ENCODE data around the gene SLX9. TPM values are rescaled to one million over a fixed set of nuclear protein-coding genes. Genes with fewer than 3 reads are reported as not detected.
"Not testable (repeated sequence)": the region's sequence is repeated elsewhere in the genome, so short reads cannot be mapped to it uniquely, and the experiment has no call there.

Gene SLX9
- total and polyA plus RNA-seq, 7 donors, result 9.7 to 38.8 (median 20.7) TPM

- intact Hi-C loops (cut with DNase I), result no loop called here
- 93 to 96% methylated on average over 42 of the region's 42 CpGs for WGBS, 2 donors
Observed at GRCh38 chr21:44975720-44976555, 36.1 kb downstream of the SLX9 start.

DNA sequence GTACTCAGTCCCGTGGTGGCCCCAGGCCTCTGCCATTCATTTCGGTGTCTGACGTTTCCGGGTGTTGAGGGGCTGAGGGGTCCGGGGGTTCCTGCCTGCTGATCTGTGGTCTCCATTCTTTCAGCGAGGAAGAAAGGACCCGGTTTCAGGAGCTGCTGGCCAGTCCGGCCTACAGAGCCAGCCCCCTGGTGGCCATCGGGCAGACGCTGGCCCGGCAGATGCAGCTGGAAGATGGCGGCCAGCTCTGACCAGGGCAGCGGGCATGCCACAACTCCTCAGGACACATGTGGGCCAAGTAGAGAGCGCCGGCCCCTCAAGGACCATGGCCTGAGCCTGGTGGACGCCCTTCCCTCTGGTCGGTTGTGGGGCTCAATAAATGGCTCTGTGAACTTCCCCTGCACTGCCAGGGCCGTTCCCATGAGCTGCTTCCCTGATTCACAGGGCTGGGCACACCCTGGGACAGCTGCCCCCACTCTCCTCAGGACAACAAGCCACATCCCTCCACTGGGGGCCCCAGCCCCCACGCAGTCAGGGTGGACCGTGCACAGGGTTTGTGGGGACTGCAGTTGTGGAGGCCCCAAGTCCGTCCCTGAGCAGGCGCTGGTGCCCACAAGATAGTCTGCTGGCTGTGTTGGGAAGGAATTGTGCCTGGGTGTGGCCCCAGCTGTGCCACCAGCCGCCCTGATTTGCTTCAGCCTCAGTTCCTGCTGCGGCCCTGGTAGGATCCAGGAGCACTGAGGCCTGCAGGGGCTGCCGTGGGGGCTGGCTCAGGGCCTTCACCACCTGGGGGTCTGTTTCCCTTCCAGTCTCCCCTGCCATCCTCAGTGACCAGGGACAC is 36.9 kb downstream of the SLX9 start:
- H3K36me3 ChIP-seq, result peaks cover 0 to 56% (median 13%) of the 10 kb centered on the region in 4 donors
- 91 to 93% methylated on average over 25 of the region's 25 CpGs for WGBS, 2 donors
- H3K4me1 ChIP-seq, result peaks cover 0 to 28% (median 9%) of the 10 kb centered on the region in 4 donors

More at GRCh38 chr21:44975720-44976555, 36.1 kb downstream of the SLX9 start:
- Histone ChIP-seq H3K4me1 (peaks cover 0 to 36% (median 11%) of the 10 kb centered on the region in 4 donors), H3K4me3 (no peak overlapping the region), H3K27me3 (no peaks in the 10 kb centered on the region), H3K36me3 (peaks cover 0 to 56% (median 13%) of the 10 kb centered on the region in 4 donors), H3K27ac (peak overlapping the region in 1 of 4 donors; percentile 28), H3K9me3 (no peaks in the 10 kb centered on the region)
- TF ChIP-seq CTCF (IDR thresholded peaks at IDR 0.05) (no peak), POLR2AphosphoS5 (IDR thresholded peaks at IDR 0.05) (no peak), EP300 (IDR thresholded peaks at IDR 0.05) (no peak), POLR2A (IDR thresholded peaks at IDR 0.05) (no peak)
- no peak for DNase-seq

DNA sequence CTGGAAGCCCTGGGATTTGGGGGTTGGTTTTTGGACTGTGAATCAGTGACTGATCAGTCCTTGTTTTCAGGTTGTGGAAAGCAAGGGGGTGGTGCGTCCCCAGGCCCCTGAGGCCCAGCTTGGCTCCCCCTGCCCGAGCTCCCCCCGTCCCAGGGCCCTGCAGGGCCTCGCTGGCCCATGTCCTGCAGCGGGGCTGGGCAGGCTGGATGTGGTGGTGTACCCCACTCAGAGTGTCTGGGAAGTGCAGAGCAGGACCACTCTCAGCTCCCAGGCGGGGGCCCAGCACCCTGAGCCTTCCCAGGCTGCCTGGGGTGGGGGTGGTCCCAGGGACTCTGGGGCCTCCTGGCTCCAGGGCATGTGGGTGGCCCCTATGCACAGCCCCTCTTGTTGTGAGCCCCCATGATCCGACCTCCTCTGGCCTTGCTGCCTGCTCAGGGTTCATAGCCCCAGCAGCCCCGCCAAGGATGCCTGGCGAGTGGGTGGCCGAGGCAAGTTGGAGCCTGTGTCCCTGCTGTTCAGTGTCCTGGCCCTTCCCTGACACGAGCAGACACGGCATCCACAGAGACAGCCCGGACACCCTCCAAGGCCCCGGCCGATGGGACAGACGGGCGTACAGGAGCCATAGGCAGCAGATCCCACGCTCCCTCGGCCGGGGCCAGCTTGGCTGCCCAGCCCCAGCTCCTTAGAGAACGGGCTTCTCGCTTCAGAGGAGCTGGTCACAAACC is 37.9 kb downstream of the SLX9 start:
- Histone ChIP-seq H3K4me3 (no peak overlapping the region), H3K4me1 (peaks cover 0 to 23% (median 7%) of the 10 kb centered on the region in 4 donors), H3K27me3 (no peaks in the 10 kb centered on the region), H3K9me3 (no peaks in the 10 kb centered on the region), H3K36me3 (peaks cover 0 to 53% (median 13%) of the 10 kb centered on the region in 4 donors), H3K27ac (no peak overlapping the region)
- TF ChIP-seq CTCF (IDR thresholded peaks at IDR 0.05), result no peak
- no peak for TF ChIP-seq POLR2AphosphoS5 (IDR thresholded peaks at IDR 0.05)
- no peak for TF ChIP-seq EP300 (IDR thresholded peaks at IDR 0.05)
- no peak for TF ChIP-seq POLR2A (IDR thresholded peaks at IDR 0.05)
- intact Hi-C loops (cut with DNase I), result no loop called here
- no peak for DNase-seq
- WGBS, 2 donors, result 97 to 98% methylated on average over 22 of the region's 22 CpGs

More for the DNA sequence above, 36.9 kb downstream of the SLX9 start:
- H3K9me3 ChIP-seq; H3K27me3 ChIP-seq; H3K4me3 ChIP-seq; H3K27ac ChIP-seq; DNase-seq; intact Hi-C loops (cut with DNase I): not testable (repeated sequence)
- TF ChIP-seq CTCF (IDR thresholded peaks at IDR 0.05), result peak in 2 of 4 experiments; percentile 9 to 15

DNA sequence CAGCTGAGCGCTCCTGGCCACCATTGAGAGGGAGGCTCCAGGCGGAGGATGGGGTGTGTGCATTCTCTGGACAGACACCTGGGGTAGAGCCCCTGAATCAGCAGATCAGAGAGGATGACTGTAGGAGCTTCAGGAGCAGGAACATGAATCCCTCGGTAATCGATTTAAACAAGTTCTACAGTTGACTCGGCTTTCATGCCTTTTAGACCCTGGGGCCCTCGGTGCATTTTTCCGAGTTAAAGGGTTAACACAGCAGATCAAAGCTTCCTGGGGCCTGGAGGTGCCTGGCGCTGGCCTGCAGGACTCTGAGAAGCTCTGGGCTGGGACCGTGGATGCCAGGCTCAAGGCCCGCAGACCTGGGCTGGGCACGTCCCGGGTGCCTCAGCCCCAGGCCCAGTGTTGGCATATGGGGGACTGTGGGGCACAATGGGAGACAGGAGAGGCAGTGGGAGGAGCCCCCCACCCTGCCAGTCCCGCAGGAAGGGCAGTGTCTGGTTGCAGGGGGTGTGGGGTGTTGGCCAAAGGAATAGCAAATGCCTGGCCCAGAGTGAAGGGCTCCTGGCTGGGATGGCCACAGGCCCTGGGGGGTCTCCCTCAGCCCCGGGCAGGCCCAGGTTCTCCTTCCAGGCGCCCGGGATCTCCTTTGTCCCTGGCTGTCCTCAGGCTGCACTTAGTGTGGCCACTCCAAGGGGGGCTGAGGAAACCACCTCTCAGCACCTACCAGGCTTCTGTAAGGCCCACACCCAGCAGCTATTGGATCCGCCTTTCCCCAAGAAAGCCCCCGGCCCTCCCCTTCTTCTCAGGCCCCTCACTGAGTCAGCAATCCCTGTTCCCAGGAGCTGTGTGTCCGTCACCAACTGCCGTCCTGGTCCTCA is 40.1 kb downstream of the SLX9 start:
- Histone ChIP-seq H3K36me3 (peaks cover 0 to 37% (median 10%) of the 10 kb centered on the region in 4 donors), H3K27me3 (no peaks in the 10 kb centered on the region), H3K4me1 (peaks cover 0 to 27% (median 11%) of the 10 kb centered on the region in 4 donors), H3K4me3 (no peak overlapping the region), H3K27ac (no peak overlapping the region), H3K9me3 (no peaks in the 10 kb centered on the region)
- intact Hi-C loops (cut with DNase I), result no loop called here
- TF ChIP-seq POLR2AphosphoS5 (IDR thresholded peaks at IDR 0.05) (no peak), POLR2A (IDR thresholded peaks at IDR 0.05) (no peak), CTCF (IDR thresholded peaks at IDR 0.05) (no peak), EP300 (IDR thresholded peaks at IDR 0.05) (no peak)
- 80 to 90% methylated on average over 20 of the region's 20 CpGs for WGBS, 2 donors
- DNase-seq, result no peak

Measured in sigmoid colon (tissue), 7 donors.